Astrocyte (in vitro differentiated cells and primary cell): ENCODE measurements around the gene LHPP. TPM values are rescaled to one million over a fixed set of nuclear protein-coding genes. Genes with fewer than 3 reads are reported as not detected.

Experiments
- DNase-seq: peaks from one replicate; pipeline ENCODE4 v3.0.0-alpha.2; 2010; ENCODE audit warnings: low read depth
- FAIRE-seq: peaks from 2 replicates; lab custom pipeline; 2011; peaks lifted over from hg19 to GRCh38; lab: Jason Lieb, UNC
- H2AFZ ChIP-seq: 2 replicates; pipeline ENCODE4 v1.6.0; 2012; ENCODE audit warnings: low read depth, low read length, inconsistent platforms
- H3K27ac ChIP-seq: 2 replicates; pipeline ENCODE4 v1.5.1; 2011; ENCODE audit warnings: low read depth, low read length, inconsistent platforms
- H3K27me3 ChIP-seq: 2 replicates; pipeline ENCODE4 v1.6.0; 2011; ENCODE audit warnings: low read length, inconsistent platforms; ENCODE audit not compliant: insufficient read depth
- H3K36me3 ChIP-seq: 2 replicates; pipeline ENCODE4 v1.5.1; 2011; ENCODE audit warnings: low read length, inconsistent platforms; ENCODE audit not compliant: insufficient read depth
- H3K4me1 ChIP-seq: 2 replicates; pipeline ENCODE4 v1.5.1; 2011; ENCODE audit warnings: low read length, inconsistent platforms; ENCODE audit not compliant: insufficient read depth
- H3K4me2 ChIP-seq: 2 replicates; pipeline ENCODE4 v1.6.0; 2012; ENCODE audit warnings: low read length, inconsistent platforms
- H3K4me3 ChIP-seq: 2 replicates; pipeline ENCODE4 v1.5.1; 2011; ENCODE audit warnings: low read depth, mild to moderate bottlenecking, low read length, inconsistent platforms; ENCODE audit not compliant: insufficient read depth
- H3K79me2 ChIP-seq: 2 replicates; pipeline ENCODE4 v1.6.0; 2012; ENCODE audit warnings: mild to moderate bottlenecking, low read length, inconsistent platforms; ENCODE audit not compliant: insufficient read depth
- H3K9ac ChIP-seq: 2 replicates; pipeline ENCODE4 v1.6.0; 2012; ENCODE audit warnings: mild to moderate bottlenecking, low read length, inconsistent platforms
- H3K9me3 ChIP-seq: 2 replicates; pipeline ENCODE4 v1.5.1; 2012; ENCODE audit warnings: low read depth, mild to moderate bottlenecking, low read length, inconsistent platforms; ENCODE audit not compliant: insufficient read depth
- H4K20me1 ChIP-seq: 2 replicates; pipeline ENCODE4 v1.6.0; 2012; ENCODE audit warnings: low read length, inconsistent platforms; ENCODE audit not compliant: insufficient read depth
- H3K27ac Mint-ChIP-seq: one replicate; pipeline ENCODE4 v1.8.0; 2021; ENCODE audit warnings: mild to moderate bottlenecking, mixed read lengths; ENCODE audit not compliant: unreplicated experiment
- H3K27me3 Mint-ChIP-seq: one replicate; pipeline ENCODE4 v1.8.0; 2021; ENCODE audit warnings: low read depth, mixed read lengths; ENCODE audit not compliant: unreplicated experiment
- H3K36me3 Mint-ChIP-seq: one replicate; pipeline ENCODE4 v1.8.0; 2021; ENCODE audit warnings: low read depth, mixed read lengths; ENCODE audit not compliant: unreplicated experiment
- H3K4me1 Mint-ChIP-seq: one replicate; pipeline ENCODE4 v1.8.0; 2021; ENCODE audit warnings: low read depth, mixed read lengths; ENCODE audit not compliant: unreplicated experiment
- H3K4me3 Mint-ChIP-seq: one replicate; pipeline ENCODE4 v1.8.0; 2021; ENCODE audit warnings: mild to moderate bottlenecking, moderate library complexity, mixed read lengths; ENCODE audit not compliant: unreplicated experiment
- H3K9me3 Mint-ChIP-seq: one replicate; pipeline ENCODE4 v1.8.0; 2021; ENCODE audit warnings: mild to moderate bottlenecking, mixed read lengths; ENCODE audit not compliant: unreplicated experiment
- CTCF ChIP-seq: IDR thresholded peaks from 2 replicates; pipeline ENCODE4 v1.5.1; 2011; ENCODE audit warnings: low read depth, mild to moderate bottlenecking, inconsistent platforms, low read length, moderate library complexity; ENCODE audit not compliant: insufficient read depth
- EZH2 ChIP-seq: IDR thresholded peaks from 2 replicates; pipeline ENCODE4 v1.6.1; 2012; ENCODE audit warnings: mild to moderate bottlenecking, low read length, inconsistent platforms; ENCODE audit not compliant: insufficient read depth
- total RNA-seq: library from RNA; stranded (reverse); gene quantifications from 2 replicates; pipeline ENCODE4 v1.2.1, GENCODE V29; 2021

LHPP gene
- total RNA-seq, 1 donor from 2014 or later = 6.9 TPM

GRCh38 chr10:124522933-124523871 lies 61.6 kb downstream of the LHPP start:
- Mint-ChIP-seq H3K9me3 (no peaks in the 10 kb centered on the region), H3K36me3 (peaks cover 2% of the 10 kb centered on the region), H3K27me3 (peaks cover 12% of the 10 kb centered on the region), H3K4me1 (peaks cover 2% of the 10 kb centered on the region), H3K4me3 (no peak overlapping the region), H3K27ac (no peak overlapping the region)
- H4K20me1 ChIP-seq = no peaks in the 10 kb centered on the region
- no peaks in the 10 kb centered on the region for H3K27me3 ChIP-seq
- H3K4me1 ChIP-seq = no peaks in the 10 kb centered on the region
- H3K4me2 ChIP-seq = peak overlapping the region; percentile 28
- peak overlapping the region; percentile 0 for H2AFZ ChIP-seq
- no peaks in the 10 kb centered on the region for H3K79me2 ChIP-seq
- no peak for TF ChIP-seq CTCF
- no peak for TF ChIP-seq EZH2
- FAIRE-seq (no peak), DNase-seq (no peak)
- no peak overlapping the region for H3K9ac ChIP-seq
- H3K4me3 ChIP-seq = no peak overlapping the region
- H3K36me3 ChIP-seq = no peaks in the 10 kb centered on the region
- no peak overlapping the region for H3K27ac ChIP-seq
- no peaks in the 10 kb centered on the region for H3K9me3 ChIP-seq

GRCh38 chr10:124523901-124524300 lies 62.3 kb downstream of the LHPP start:
- Mint-ChIP-seq H3K4me1 (peaks cover 2% of the 10 kb centered on the region), H3K27ac (no peak overlapping the region), H3K9me3 (no peaks in the 10 kb centered on the region), H3K4me3 (no peak overlapping the region), H3K27me3 (peaks cover 12% of the 10 kb centered on the region), H3K36me3 (peaks cover 2% of the 10 kb centered on the region)
- TF ChIP-seq EZH2 (no peak), CTCF (no peak)
- H3K79me2 ChIP-seq = no peaks in the 10 kb centered on the region
- H3K4me2 ChIP-seq = no peak overlapping the region
- no peak overlapping the region for H3K27ac ChIP-seq
- no peak for FAIRE-seq
- H3K9me3 ChIP-seq = no peaks in the 10 kb centered on the region
- H3K4me3 ChIP-seq = no peak overlapping the region
- no peaks in the 10 kb centered on the region for H4K20me1 ChIP-seq
- no peaks in the 10 kb centered on the region for H3K4me1 ChIP-seq
- no peak overlapping the region for H3K9ac ChIP-seq
- no peaks in the 10 kb centered on the region for H3K27me3 ChIP-seq
- DNase-seq = peak; percentile 9
- no peak overlapping the region for H2AFZ ChIP-seq
- H3K36me3 ChIP-seq = no peaks in the 10 kb centered on the region
